Ovary (tissue), 3 donors: Measurements from ENCODE around the gene KRTAP4-4.

Experiments used
- POLR2A ChIP-seq: fragments of 450-650 bp; IDR thresholded peaks from one replicate; pipeline ENCODE4 v1.6.1; 2017; ENCODE audit warnings: antibody characterized with exemption, mild to moderate bottlenecking, moderate library complexity
- TF ChIP-seq, protein P1 (sequence below), 3 donors: fragments of 450-650 bp in 2 of 3; fragments of 200-600 bp in 1 of 3; IDR thresholded peaks; one replicate each; pipeline versions ENCODE4 v1.5.1 to v1.8.0; 2016 to 2022; ENCODE audit warnings: antibody characterized with exemption in 3 of 3, mild to moderate bottlenecking in 1 of 3
- donor health status: DM: no; HTN: no; CAD: no.

DNA sequence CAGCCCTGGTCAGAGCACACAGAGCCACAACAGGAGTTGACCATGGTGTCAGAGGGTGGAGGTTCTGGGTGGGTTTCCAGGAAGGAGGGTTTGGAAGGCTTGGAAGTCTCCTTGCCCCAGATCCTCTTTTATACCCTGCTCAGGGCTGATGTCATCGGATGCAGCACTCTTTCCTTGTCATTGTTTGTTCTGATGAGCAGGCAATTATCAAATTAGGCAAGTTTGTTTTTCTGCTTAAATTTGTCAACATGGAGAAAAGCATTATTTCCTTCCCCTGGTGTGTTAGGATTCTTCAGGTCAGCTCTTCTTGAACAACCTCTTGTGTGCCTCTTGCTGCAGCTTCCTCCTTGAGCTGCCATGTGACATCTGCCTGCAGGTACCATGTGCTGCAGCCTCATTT lies at the start of gene KRTAP4-4:
- TF ChIP-seq, protein P1, sequence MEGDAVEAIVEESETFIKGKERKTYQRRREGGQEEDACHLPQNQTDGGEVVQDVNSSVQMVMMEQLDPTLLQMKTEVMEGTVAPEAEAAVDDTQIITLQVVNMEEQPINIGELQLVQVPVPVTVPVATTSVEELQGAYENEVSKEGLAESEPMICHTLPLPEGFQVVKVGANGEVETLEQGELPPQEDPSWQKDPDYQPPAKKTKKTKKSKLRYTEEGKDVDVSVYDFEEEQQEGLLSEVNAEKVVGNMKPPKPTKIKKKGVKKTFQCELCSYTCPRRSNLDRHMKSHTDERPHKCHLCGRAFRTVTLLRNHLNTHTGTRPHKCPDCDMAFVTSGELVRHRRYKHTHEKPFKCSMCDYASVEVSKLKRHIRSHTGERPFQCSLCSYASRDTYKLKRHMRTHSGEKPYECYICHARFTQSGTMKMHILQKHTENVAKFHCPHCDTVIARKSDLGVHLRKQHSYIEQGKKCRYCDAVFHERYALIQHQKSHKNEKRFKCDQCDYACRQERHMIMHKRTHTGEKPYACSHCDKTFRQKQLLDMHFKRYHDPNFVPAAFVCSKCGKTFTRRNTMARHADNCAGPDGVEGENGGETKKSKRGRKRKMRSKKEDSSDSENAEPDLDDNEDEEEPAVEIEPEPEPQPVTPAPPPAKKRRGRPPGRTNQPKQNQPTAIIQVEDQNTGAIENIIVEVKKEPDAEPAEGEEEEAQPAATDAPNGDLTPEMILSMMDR (IDR thresholded peaks at IDR 0.05), result no peak
- no peak for TF ChIP-seq POLR2A
